Endothelial cell of umbilical vein (primary cell): ENCODE measurements around the gene PLPP2. TPM values are rescaled to one million over a fixed set of nuclear protein-coding genes. Genes with fewer than 3 reads are reported as not detected.

Experiments used
- Bru-seq: library from RNA; stranded (reverse); fragments of 400-500 nt; gene quantifications from one replicate; lab custom pipeline; 2021; lab: Mats Ljungman, UMichigan
- BruChase-seq, 2 experiments: library from RNA; stranded (reverse); fragments of 400-500 nt; gene quantifications; one replicate each; lab custom pipeline; 2021; lab: Mats Ljungman, UMichigan
- BruUV-seq: library from RNA; stranded (reverse); fragments of 400-500 nt; replicated peaks from 2 replicates; lab custom pipeline; 2021; lab: Mats Ljungman, UMichigan
- CTCF ChIA-PET: fragments of 300-600, 350-600 bp; sonication (Branson Sonifier 250); formaldehyde crosslinking; loops from one replicate; lab custom pipeline; 2021; ENCODE audit warnings: antibody characterized with exemption, inconsistent platforms; lab: Charles Lee
- POLR2A ChIA-PET: fragments of 300-600, 350-600 bp; sonication (Branson Sonifier 250); formaldehyde crosslinking; loops from one replicate; lab custom pipeline; 2021; ENCODE audit warnings: antibody characterized with exemption, inconsistent platforms; lab: Charles Lee
- DNase-seq: peaks from one replicate; pipeline ENCODE4 v3.0.0-alpha.2; 2011; ENCODE audit warnings: low read depth, low spot score
- FAIRE-seq: peaks from 2 replicates; lab custom pipeline; 2011; peaks lifted over from hg19 to GRCh38; lab: Jason Lieb, UNC
- H2AFZ ChIP-seq: 2 replicates; pipeline ENCODE4 v1.6.0; 2012; ENCODE audit warnings: low read depth, low read length, control low read depth, inconsistent platforms
- H3K27ac ChIP-seq: 2 replicates; pipeline ENCODE4 v1.5.1; 2011; ENCODE audit warnings: low read depth, mild to moderate bottlenecking, control low read depth, low read length, moderate library complexity; ENCODE audit not compliant: insufficient read depth
- H3K27me3 ChIP-seq, 2 experiments: 2 replicates each; pipeline versions ENCODE4 v1.6.0 to v1.6.1; 2011; ENCODE audit warnings: low read length in 2 of 2, mixed read lengths in 1 of 2; ENCODE audit not compliant: control insufficient read depth in 2 of 2, insufficient read depth in 2 of 2
- H3K36me3 ChIP-seq, 2 experiments: 2 replicates in 1 of 2; 3 replicates in 1 of 2; pipeline ENCODE4 v1.5.1; 2011; ENCODE audit warnings: low read length in 2 of 2, mild to moderate bottlenecking in 1 of 2, moderate library complexity in 1 of 2; ENCODE audit not compliant: control insufficient read depth in 2 of 2, insufficient read depth in 2 of 2; ENCODE audit errors: extremely low read depth in 1 of 2
- H3K4me1 ChIP-seq: 3 replicates; pipeline ENCODE4 v1.5.1; 2011; ENCODE audit warnings: mild to moderate bottlenecking, low read length; ENCODE audit not compliant: control insufficient read depth, insufficient read depth; ENCODE audit errors: extremely low read depth
- H3K4me2 ChIP-seq: 2 replicates; pipeline ENCODE4 v1.6.1; 2011; ENCODE audit warnings: low read length, control low read depth, mixed read lengths; ENCODE audit not compliant: insufficient read depth
- H3K4me3 ChIP-seq, 3 experiments: fragments of 200-600 bp in 1 of 3; sonication (generic), shearing (Covaris generic) in 1 of 3; replicated peaks in 1 of 3; 2 replicates each; pipeline ENCODE4 v1.5.1; 2011 to 2016; ENCODE audit warnings: control low read depth in 3 of 3, low read length in 3 of 3, mild to moderate bottlenecking in 2 of 3, inconsistent platforms in 1 of 3, low read depth in 1 of 3, moderate library complexity in 1 of 3; ENCODE audit not compliant: insufficient read depth in 1 of 3
- H3K79me2 ChIP-seq: 2 replicates; pipeline ENCODE4 v1.6.0; 2012; ENCODE audit warnings: low read length, inconsistent platforms; ENCODE audit not compliant: control insufficient read depth, insufficient read depth
- H3K9ac ChIP-seq: replicated peaks from 2 replicates; pipeline ENCODE3; 2011; ENCODE audit warnings: low read length, control low read depth; ENCODE audit not compliant: insufficient read depth; ENCODE audit errors: extremely low read depth
- H3K9me1 ChIP-seq: replicated peaks from 3 replicates; pipeline ENCODE4 v1.6.0; 2011; ENCODE audit warnings: mild to moderate bottlenecking, low read length; ENCODE audit not compliant: control insufficient read depth, insufficient read depth; ENCODE audit errors: extremely low read depth
- H3K9me3 ChIP-seq: replicated peaks from 2 replicates; pipeline ENCODE4 v1.5.1; 2012; ENCODE audit warnings: low read length, inconsistent platforms; ENCODE audit not compliant: control insufficient read depth, insufficient read depth
- H4K20me1 ChIP-seq: replicated peaks from 2 replicates; pipeline ENCODE3; 2011; ENCODE audit warnings: mild to moderate bottlenecking, low read length; ENCODE audit not compliant: control insufficient read depth, insufficient read depth; ENCODE audit errors: extremely low read depth
- CTCF ChIP-seq, 2 donors: IDR thresholded peaks; 1 replicate in 1 of 2; 2 replicates in 1 of 2; pipeline ENCODE4 v1.5.1; 2011; ENCODE audit warnings: low read length in 2 of 2, mild to moderate bottlenecking in 2 of 2, moderate library complexity in 2 of 2, control low read depth in 1 of 2, inconsistent platforms in 1 of 2, low read depth in 1 of 2; ENCODE audit not compliant: insufficient read depth in 1 of 2; ENCODE audit errors: extremely low read depth in 1 of 2
- EZH2 ChIP-seq: IDR thresholded peaks from 2 replicates; pipeline ENCODE4 v1.6.1; 2012; ENCODE audit warnings: borderline replicate concordance, low read depth, mild to moderate bottlenecking, moderate library complexity, low read length, inconsistent platforms; ENCODE audit not compliant: severe bottlenecking
- FOS ChIP-seq: IDR thresholded peaks from 2 replicates; pipeline ENCODE4 v1.6.1; 2011; ENCODE audit warnings: mild to moderate bottlenecking, low read length, moderate library complexity, borderline replicate concordance; ENCODE audit not compliant: insufficient read depth
- GATA2 ChIP-seq: IDR thresholded peaks from 2 replicates; pipeline ENCODE4 v1.7.0; 2011; ENCODE audit warnings: low read depth, mild to moderate bottlenecking, moderate library complexity, mixed read lengths, low read length; ENCODE audit not compliant: insufficient read length, insufficient read depth
- JUN ChIP-seq: IDR thresholded peaks from 2 replicates; pipeline ENCODE4 v1.6.1; 2011; ENCODE audit warnings: borderline replicate concordance, low read depth; ENCODE audit not compliant: insufficient read length, insufficient read depth
- MAX ChIP-seq: IDR thresholded peaks from 2 replicates; pipeline ENCODE4 v1.6.1; 2011; ENCODE audit not compliant: insufficient read depth, insufficient read length
- MYC ChIP-seq: IDR thresholded peaks from one replicate; pipeline ENCODE4 v1.6.1; 2011; ENCODE audit warnings: mild to moderate bottlenecking, low read depth, low read length
- POLR2A ChIP-seq: IDR thresholded peaks from 2 replicates; pipeline ENCODE4 v1.6.1; 2012; ENCODE audit warnings: low read depth, mild to moderate bottlenecking, control low read depth, low read length
- POLR2AphosphoS5 ChIP-seq: IDR thresholded peaks from 2 replicates; pipeline ENCODE4 v1.6.1; 2012; ENCODE audit warnings: low read depth, mild to moderate bottlenecking, control low read depth, low read length, moderate library complexity; ENCODE audit not compliant: insufficient read depth
- dilution Hi-C: fragments of 300-500 bp; cut with MboI; formaldehyde crosslinking; loops from one replicate; pipeline ENCODE4 v1.15.0; 2019; ENCODE audit warnings: low sequenced_read_pairs; ENCODE audit not compliant: extremely low pct_ligation_motif_present
- intact Hi-C: fragments of 100-400 bp; cut with micrococcal nuclease; formaldehyde crosslinking; loops from one replicate; pipeline ENCODE4 v1.10.0; 2022
- long read RNA-seq: library from polyadenylated mRNA; stranded (forward); transcript quantifications from one replicate; pipeline ENCODE4 v2.0.0, GENCODE V29; 2021
- polyA minus RNA-seq, 3 experiments: library from RNA; depleted of rRNA, polyadenylated mRNA; stranded (reverse); fragments of >200 nt; gene quantifications; 1 replicate in 1 of 3; 2 replicates in 2 of 3; pipeline ENCODE4 v1.2.3, GENCODE V29; 2011
- polyA plus RNA-seq, 4 experiments: library from polyadenylated mRNA; depleted of rRNA in 3 of 4; stranded (reverse) in 3 of 4; unstranded in 1 of 4; fragments of >200 nt; gene quantifications; 2 replicates each; pipeline versions ENCODE4 v1.2.1 to v1.2.3, GENCODE V29; 2011 to 2012; ENCODE audit warnings: missing spikeins in 1 of 4
- total RNA-seq: library from RNA; stranded (reverse); gene quantifications from 2 replicates; pipeline ENCODE4 v1.2.3, GENCODE V29; 2021

The PLPP2 gene
- 12.0 and 27.9 TPM in 2 replicates for total RNA-seq
- polyA plus RNA-seq = 34.3 and 36.3 TPM in 2 replicates
- 14.9 and 16.5 TPM in 2 replicates for polyA plus RNA-seq (2011; cell fraction: cytosol; rRNA removed)
- 14.2 and 15.9 TPM in 2 replicates for polyA plus RNA-seq (2011; cell fraction: nucleus; rRNA removed)
- polyA plus RNA-seq (2012) = 26.4 and 44.4 TPM in 2 replicates
- polyA minus RNA-seq = 21.9 and 26.1 TPM in 2 replicates
- 40.7 TPM for polyA minus RNA-seq (2011; cell fraction: cytosol; rRNA and poly(A)+ RNA removed)
- 2.3 and 5.0 TPM in 2 replicates for polyA minus RNA-seq (2011; cell fraction: nucleus; rRNA and poly(A)+ RNA removed)
- percentile 49 among the genes with signal in this experiment for Bru-seq, nascent RNA
- percentile 73 among the genes with signal in this experiment for BruChase-seq, experiment 1, labeled RNA remaining after a 6-hour chase
- BruChase-seq, experiment 2, labeled RNA remaining after a 2-hour chase = percentile 62 among the genes with signal in this experiment
- long read RNA-seq, transcript PLPP2-203 (6 exons, 1,383 nt) = major isoform, 31 of 37 reads
- long read RNA-seq, partial matches to known transcripts = 1 of 37 reads
- long read RNA-seq, other reads (novel, unspliced or antisense) = 1 of 37 reads

- H2AFZ ChIP-seq = peak within 1 kb of the TSS; percentile 80
- H4K20me1 ChIP-seq = no peaks in the 10 kb centered on the region
- POLR2A ChIA-PET = no interaction called here
- no peaks in the 10 kb centered on the region for H3K79me2 ChIP-seq
- H3K9me1 ChIP-seq = no peaks in the 10 kb centered on the region
- intact Hi-C loops = loop anchor here (10.0 kb wide), 2 partner anchors 54 to 214 kb away; partner anchors contain the start of genes MIER2 and TPGS1
- FAIRE-seq (no peak), DNase-seq (no peak)
- BruUV-seq = no TSS peak
- dilution Hi-C loops = no loop called here
- no peak for TF ChIP-seq JUN
- no peak for TF ChIP-seq MYC
- no peak for TF ChIP-seq FOS
- no peak for TF ChIP-seq POLR2AphosphoS5
- no peak for TF ChIP-seq MAX
- no peak for TF ChIP-seq POLR2A
- TF ChIP-seq CTCF (IDR thresholded peaks at IDR 0.05; ENCODE audit: extremely low read depth in 1 of 2, insufficient read depth in 1 of 2, low read depth in 1 of 2, low read length in 2 of 2) = no peak
- TF ChIP-seq GATA2 = no peak
- TF ChIP-seq EZH2 = no peak
- peak within 1 kb of the TSS; percentile 10 for H3K27ac ChIP-seq
- peaks cover 16 to 28% of the 10 kb centered on the region in 2 experiments for H3K27me3 ChIP-seq
- no peak within 1 kb of the TSS for H3K9ac ChIP-seq
- CTCF ChIA-PET = no interaction called here
- peak within 1 kb of the TSS; percentile 39 for H3K4me2 ChIP-seq
- no peaks in the 10 kb centered on the region for H3K36me3 ChIP-seq
- H3K4me3 ChIP-seq = peak within 1 kb of the TSS in 2 of 3 experiments; percentile 5 to 48
- H3K4me1 ChIP-seq = peaks cover 11% of the 10 kb centered on the region
- H3K9me3 ChIP-seq = no peaks in the 10 kb centered on the region
Observed at GRCh38 chr19:291006-291521, at the start of gene PLPP2. PLPP2 (minus strand) TSS chr19:291403; CDS start chr19:291336, 67 bp downstream.
